HUDEP-2 (cell line): ENCODE data around the gene DLG2.

ENCODE experiments used
- DNase-seq, 76 experiments: peaks; one replicate each; lab custom pipeline; 2025; ENCODE audit not compliant: unreplicated experiment in 76 of 76; lab: John Stamatoyannopoulos, UW

DLG2 gene

GRCh38 chr11:84719935-84720577 is 907.1 kb downstream of the DLG2 start:
- DNase-seq: no peak

GRCh38 chr11:84714316-84714780 is 912.8 kb downstream of the DLG2 start:
- peak in 52 of 76 experiments; percentile 0 to 58 (median 20) for DNase-seq

- no peak for DNase-seq
Observed at GRCh38 chr11:84691830-84692229, 935.3 kb downstream of the DLG2 start.

GRCh38 chr11:84687433-84687832 is 939.7 kb downstream of the DLG2 start:
- no peak for DNase-seq

GRCh38 chr11:84686716-84687115 is 940.4 kb downstream of the DLG2 start:
- no peak for DNase-seq

- DNase-seq: no peak
Observed at GRCh38 chr11:84685976-84686375, 941.2 kb downstream of the DLG2 start.

GRCh38 chr11:84685149-84685548 is 942.0 kb downstream of the DLG2 start:
- DNase-seq: no peak

GRCh38 chr11:84681456-84681855 is 945.7 kb downstream of the DLG2 start:
- DNase-seq: no peak

GRCh38 chr11:84675396-84676025 is 951.6 kb downstream of the DLG2 start:
- DNase-seq: no peak

GRCh38 chr11:84673753-84674152 is 953.4 kb downstream of the DLG2 start:
- no peak for DNase-seq

GRCh38 chr11:84671325-84671999 is 955.7 kb downstream of the DLG2 start:
- no peak for DNase-seq

- no peak for DNase-seq
Observed at GRCh38 chr11:84663731-84664130, 963.4 kb downstream of the DLG2 start.

- no peak for DNase-seq
Observed at GRCh38 chr11:84660257-84660977, 966.7 kb downstream of the DLG2 start.

- DNase-seq: no peak
Observed at GRCh38 chr11:84655712-84656111, 971.4 kb downstream of the DLG2 start.

- no peak for DNase-seq
Observed at GRCh38 chr11:84648471-84648870, 978.7 kb downstream of the DLG2 start.

- no peak for DNase-seq
Observed at GRCh38 chr11:84645988-84646694, 981.0 kb downstream of the DLG2 start.

- DNase-seq: no peak
Observed at GRCh38 chr11:84642500-84642899, 984.6 kb downstream of the DLG2 start.

- DNase-seq: no peak
Observed at GRCh38 chr11:84634309-84634708, 992.8 kb downstream of the DLG2 start.

- no peak for DNase-seq
Observed at GRCh38 chr11:84628871-84629620, 998.1 kb downstream of the DLG2 start.

GRCh38 chr11:84626256-84626655 is 1000.9 kb downstream of the DLG2 start:
- no peak for DNase-seq
